ENCODE data around the gene HEXD.

The HEXD gene

DNA sequence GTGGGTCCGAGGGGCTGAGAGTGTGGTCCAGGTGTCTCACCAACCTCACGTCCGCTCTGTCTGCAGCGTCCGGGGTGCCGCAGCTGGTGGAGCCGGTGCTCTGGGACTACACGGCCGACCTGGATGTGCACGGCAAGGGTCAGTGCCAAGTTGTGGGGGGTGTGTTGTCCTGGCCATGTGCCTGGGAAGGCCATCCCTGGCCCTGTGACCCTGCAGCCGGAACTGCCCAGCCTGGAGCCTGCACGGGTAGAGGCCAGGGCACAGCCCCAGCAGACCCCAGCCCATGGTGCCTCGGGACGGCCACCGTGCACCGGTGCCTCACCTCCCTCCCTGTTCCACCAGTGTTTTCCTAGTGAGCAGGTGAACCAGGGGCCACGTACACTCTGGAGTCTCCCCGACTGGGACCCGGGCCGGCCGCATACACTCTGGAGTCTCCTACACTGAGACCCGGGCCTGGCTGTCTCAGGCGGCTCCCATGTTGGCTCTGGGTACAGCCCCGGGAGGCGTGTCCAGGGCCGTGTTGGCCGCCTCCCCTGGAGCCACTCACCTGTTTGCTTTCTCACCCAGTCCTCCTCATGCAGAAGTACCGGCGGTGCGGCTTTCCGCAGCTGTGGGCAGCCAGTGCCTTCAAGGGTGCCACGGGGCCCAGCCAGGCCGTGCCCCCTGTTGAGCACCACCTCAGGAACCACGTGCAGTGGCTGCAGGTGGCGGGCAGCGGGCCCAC lies 18.6 kb downstream of the HEXD start:
- Histone ChIP-seq H3K36me3 (ENCODE audit: control insufficient read depth, low read length) (peaks cover 5% of the 10 kb centered on the region), H3K9me3 (ENCODE audit: control insufficient read depth, insufficient read depth, low read length) (peaks cover 1% of the 10 kb centered on the region; the same call in 1 of the 2 replicates), H4K20me1 (ENCODE audit: control insufficient read depth, insufficient read depth, low read depth, low read length) (no peaks in the 10 kb centered on the region), H3K79me2 (ENCODE audit: control insufficient read depth, low read length) (no peaks in the 10 kb centered on the region), H3K27me3 (ENCODE audit: control insufficient read depth, low read length) (no peaks in the 10 kb centered on the region), H3K4me2 (ENCODE audit: low read length) (no peak overlapping the region), H3K4me3 (ENCODE audit: low read length) (no peak overlapping the region), H3F3A (ENCODE audit: control insufficient read depth, insufficient read depth) (peaks cover 3% of the 10 kb centered on the region; the same call in 1 of the 2 replicates), H3K27ac (ENCODE audit: low read depth, low read length) (no peak overlapping the region), H3K9me2 (replicated peaks; ENCODE audit: control insufficient read depth, low read length) (no peaks in the 10 kb centered on the region), H3K4me1 (ENCODE audit: control insufficient read depth, low read length) (peaks cover 31% of the 10 kb centered on the region)
- TF ChIP-seq, protein P1, sequence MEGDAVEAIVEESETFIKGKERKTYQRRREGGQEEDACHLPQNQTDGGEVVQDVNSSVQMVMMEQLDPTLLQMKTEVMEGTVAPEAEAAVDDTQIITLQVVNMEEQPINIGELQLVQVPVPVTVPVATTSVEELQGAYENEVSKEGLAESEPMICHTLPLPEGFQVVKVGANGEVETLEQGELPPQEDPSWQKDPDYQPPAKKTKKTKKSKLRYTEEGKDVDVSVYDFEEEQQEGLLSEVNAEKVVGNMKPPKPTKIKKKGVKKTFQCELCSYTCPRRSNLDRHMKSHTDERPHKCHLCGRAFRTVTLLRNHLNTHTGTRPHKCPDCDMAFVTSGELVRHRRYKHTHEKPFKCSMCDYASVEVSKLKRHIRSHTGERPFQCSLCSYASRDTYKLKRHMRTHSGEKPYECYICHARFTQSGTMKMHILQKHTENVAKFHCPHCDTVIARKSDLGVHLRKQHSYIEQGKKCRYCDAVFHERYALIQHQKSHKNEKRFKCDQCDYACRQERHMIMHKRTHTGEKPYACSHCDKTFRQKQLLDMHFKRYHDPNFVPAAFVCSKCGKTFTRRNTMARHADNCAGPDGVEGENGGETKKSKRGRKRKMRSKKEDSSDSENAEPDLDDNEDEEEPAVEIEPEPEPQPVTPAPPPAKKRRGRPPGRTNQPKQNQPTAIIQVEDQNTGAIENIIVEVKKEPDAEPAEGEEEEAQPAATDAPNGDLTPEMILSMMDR (IDR thresholded peaks at IDR 0.05; ENCODE audit: low read depth, low read length, poor library complexity, severe bottlenecking), result no peak
- TF ChIP-seq EZH2phosphoT487 (IDR thresholded peaks at IDR 0.05; ENCODE audit: borderline replicate concordance, low read length), result no peak

DNA sequence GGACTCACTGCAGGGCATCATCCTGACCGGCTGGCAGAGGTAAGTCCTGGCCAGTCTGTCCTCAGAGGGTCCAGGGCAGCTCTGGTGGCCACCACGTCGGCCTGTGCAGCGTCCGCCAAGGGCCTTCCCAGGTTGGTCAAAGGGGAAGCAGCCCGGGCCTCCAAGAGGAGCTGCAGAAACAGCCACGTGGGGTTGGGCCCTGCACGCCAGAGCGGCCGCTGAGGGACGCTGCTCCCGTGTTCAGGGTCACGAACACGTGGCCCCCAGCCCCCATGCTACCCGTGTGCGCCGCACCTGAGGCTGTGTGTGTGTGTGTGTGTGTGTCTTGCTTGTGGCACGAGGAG lies 19.1 kb downstream of the HEXD start:
- TF ChIP-seq, protein P1 (IDR thresholded peaks at IDR 0.05; ENCODE audit: low read depth, low read length, poor library complexity, severe bottlenecking), result no peak
- no peak for TF ChIP-seq EZH2phosphoT487 (IDR thresholded peaks at IDR 0.05; ENCODE audit: borderline replicate concordance, low read length)

DNA sequence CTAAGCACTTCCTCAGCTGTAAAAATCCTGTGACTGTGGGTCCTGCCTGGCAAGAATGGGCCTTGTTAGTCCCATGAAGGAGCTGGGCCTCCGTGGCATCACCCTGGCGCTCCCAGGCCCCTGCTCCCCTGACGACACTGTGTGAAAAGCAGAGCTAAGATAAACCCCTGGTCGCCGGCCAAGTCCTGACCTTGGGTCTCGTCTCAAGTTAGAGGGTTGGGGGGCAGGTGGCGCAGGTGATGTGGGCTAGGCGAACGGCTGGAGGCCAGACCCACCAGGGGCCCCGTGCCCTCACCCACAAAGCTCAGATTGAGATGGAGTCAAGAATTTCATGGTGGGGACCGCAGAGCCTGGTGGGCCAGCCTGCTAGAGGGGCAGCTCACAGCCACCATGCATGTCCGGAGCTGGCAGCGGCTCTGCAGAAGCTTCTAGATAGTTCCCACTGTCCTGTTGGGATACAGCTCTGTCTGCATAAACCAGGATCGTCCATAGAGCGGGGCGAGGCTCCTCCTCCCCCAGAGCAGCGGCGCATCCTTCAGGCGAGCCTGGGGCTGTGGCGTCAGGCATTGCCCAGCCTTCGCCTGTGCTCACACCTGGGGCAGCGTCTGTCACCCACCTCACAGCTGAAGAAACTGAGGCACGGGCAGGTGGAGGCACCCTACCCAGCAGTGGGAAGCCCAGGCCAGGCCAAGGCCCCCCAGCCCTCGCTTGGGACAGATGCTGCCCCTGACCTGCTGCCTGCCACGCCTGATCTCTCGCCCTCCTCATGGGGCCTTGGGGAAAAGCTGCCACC lies 20.4 kb downstream of the HEXD start:
- no peaks in the 10 kb centered on the region for H3K27me3 ChIP-seq (ENCODE audit: control insufficient read depth, low read length)
- no peak overlapping the region for H3K4me2 ChIP-seq (ENCODE audit: low read length)
- peaks cover 5% of the 10 kb centered on the region; the same call in 1 of the 2 replicates for H3F3A ChIP-seq (ENCODE audit: control insufficient read depth, insufficient read depth)
- peaks cover 3% of the 10 kb centered on the region; the same call in 1 of the 2 replicates for H3K9me3 ChIP-seq (ENCODE audit: control insufficient read depth, insufficient read depth, low read length)
- H4K20me1 ChIP-seq (ENCODE audit: control insufficient read depth, insufficient read depth, low read depth, low read length), result no peaks in the 10 kb centered on the region
- H3K9me2 ChIP-seq (replicated peaks; ENCODE audit: control insufficient read depth, low read length), result no peaks in the 10 kb centered on the region
- H3K27ac ChIP-seq (ENCODE audit: low read depth, low read length), result no peak overlapping the region
- no peaks in the 10 kb centered on the region for H3K79me2 ChIP-seq (ENCODE audit: control insufficient read depth, low read length)
- H3K4me3 ChIP-seq (ENCODE audit: low read length), result no peak overlapping the region
- TF ChIP-seq EZH2phosphoT487 (IDR thresholded peaks at IDR 0.05; ENCODE audit: borderline replicate concordance, low read length), result no peak
- TF ChIP-seq, protein P1 (IDR thresholded peaks at IDR 0.05; ENCODE audit: low read depth, low read length, poor library complexity, severe bottlenecking), result no peak
- peaks cover 40% of the 10 kb centered on the region for H3K4me1 ChIP-seq (ENCODE audit: control insufficient read depth, low read length)
- H3K36me3 ChIP-seq (ENCODE audit: control insufficient read depth, low read length), result peaks cover 24% of the 10 kb centered on the region

More for the DNA sequence above, 19.1 kb downstream of the HEXD start:
- Histone ChIP-seq H4K20me1 (ENCODE audit: control insufficient read depth, insufficient read depth, low read depth, low read length) (no peaks in the 10 kb centered on the region), H3K79me2 (ENCODE audit: control insufficient read depth, low read length) (no peaks in the 10 kb centered on the region), H3K4me1 (ENCODE audit: control insufficient read depth, low read length) (peaks cover 36% of the 10 kb centered on the region), H3K9me2 (replicated peaks; ENCODE audit: control insufficient read depth, low read length) (no peaks in the 10 kb centered on the region), H3K9me3 (ENCODE audit: control insufficient read depth, insufficient read depth, low read length) (peaks cover 3% of the 10 kb centered on the region; the same call in 1 of the 2 replicates), H3F3A (ENCODE audit: control insufficient read depth, insufficient read depth) (peaks cover 5% of the 10 kb centered on the region; the same call in 1 of the 2 replicates), H3K27me3 (ENCODE audit: control insufficient read depth, low read length) (no peaks in the 10 kb centered on the region), H3K4me2 (ENCODE audit: low read length) (no peak overlapping the region), H3K36me3 (ENCODE audit: control insufficient read depth, low read length) (peaks cover 11% of the 10 kb centered on the region), H3K4me3 (ENCODE audit: low read length) (no peak overlapping the region), H3K27ac (ENCODE audit: low read depth, low read length) (no peak overlapping the region)
